ENCODE measurements around the gene RPS21.

The RPS21 gene

GRCh38 chr20:62359491-62360121 lies 27.3 kb upstream of the RPS21 start:
- no peak for DNase-seq (ENCODE audit: low spot score)
- TF ChIP-seq, protein P1, sequence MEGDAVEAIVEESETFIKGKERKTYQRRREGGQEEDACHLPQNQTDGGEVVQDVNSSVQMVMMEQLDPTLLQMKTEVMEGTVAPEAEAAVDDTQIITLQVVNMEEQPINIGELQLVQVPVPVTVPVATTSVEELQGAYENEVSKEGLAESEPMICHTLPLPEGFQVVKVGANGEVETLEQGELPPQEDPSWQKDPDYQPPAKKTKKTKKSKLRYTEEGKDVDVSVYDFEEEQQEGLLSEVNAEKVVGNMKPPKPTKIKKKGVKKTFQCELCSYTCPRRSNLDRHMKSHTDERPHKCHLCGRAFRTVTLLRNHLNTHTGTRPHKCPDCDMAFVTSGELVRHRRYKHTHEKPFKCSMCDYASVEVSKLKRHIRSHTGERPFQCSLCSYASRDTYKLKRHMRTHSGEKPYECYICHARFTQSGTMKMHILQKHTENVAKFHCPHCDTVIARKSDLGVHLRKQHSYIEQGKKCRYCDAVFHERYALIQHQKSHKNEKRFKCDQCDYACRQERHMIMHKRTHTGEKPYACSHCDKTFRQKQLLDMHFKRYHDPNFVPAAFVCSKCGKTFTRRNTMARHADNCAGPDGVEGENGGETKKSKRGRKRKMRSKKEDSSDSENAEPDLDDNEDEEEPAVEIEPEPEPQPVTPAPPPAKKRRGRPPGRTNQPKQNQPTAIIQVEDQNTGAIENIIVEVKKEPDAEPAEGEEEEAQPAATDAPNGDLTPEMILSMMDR (IDR thresholded peaks at IDR 0.05; ENCODE audit: extremely low read depth, missing control alignments), result no peak

DNA sequence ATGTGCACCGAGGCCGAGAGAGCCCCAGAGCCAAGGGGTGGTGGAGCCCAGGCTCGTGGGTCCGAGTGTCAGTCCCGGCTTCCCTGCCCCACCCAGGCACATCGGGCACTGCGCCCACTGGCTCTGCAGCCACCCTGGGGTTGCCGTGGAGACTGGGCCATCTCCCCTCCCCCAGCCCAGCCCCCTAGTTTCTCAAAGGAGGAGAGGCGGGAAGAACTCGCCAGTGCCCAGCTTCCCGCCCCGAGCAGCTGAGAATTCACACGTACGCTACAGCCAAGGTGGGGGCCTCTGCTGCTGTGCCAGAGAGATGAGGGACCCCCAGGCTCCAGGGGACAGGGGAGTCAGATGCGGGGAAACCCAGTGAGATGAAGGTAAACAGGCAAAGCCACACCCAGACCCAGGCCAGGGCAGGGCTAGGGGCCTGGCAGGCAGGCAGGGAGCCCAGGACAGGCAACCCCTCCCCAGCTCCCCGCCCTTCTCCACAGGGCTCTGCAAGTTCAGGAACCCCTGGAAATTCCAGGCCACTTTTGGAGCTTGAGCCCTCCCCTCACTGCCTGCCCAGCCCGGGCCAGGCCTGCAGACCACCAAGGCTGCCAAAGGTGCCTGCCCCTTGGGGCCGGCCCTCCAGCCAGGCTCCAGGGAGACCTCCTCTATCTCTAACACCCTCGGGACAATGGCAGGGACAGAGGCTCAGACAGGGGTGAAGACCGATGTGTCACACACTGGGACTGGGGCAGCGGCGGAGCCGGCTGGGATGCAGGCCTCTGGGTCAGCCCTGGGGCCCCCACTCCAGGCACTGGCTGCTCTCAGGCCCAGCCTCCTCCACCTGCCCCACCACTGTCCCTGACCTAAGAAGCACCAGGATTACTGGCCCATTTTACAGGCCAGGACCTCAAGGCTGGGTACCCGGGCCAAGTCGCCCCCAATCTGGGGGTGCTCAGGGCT lies 25.8 kb upstream of the RPS21 start:
- DNase-seq (ENCODE audit: low spot score), result no peak
- TF ChIP-seq, protein P1 (IDR thresholded peaks at IDR 0.05; ENCODE audit: extremely low read depth, missing control alignments), result no peak

GRCh38 chr20:62361799-62362589 lies 24.9 kb upstream of the RPS21 start:
- TF ChIP-seq, protein P1 (IDR thresholded peaks at IDR 0.05; ENCODE audit: extremely low read depth, missing control alignments), result no peak
- DNase-seq (ENCODE audit: low spot score), result no peak

- no peak for DNase-seq (ENCODE audit: low spot score)
- TF ChIP-seq, protein P1 (IDR thresholded peaks at IDR 0.05; ENCODE audit: extremely low read depth, missing control alignments), result no peak
These were observed 24.3 kb upstream of the RPS21 start for GRCh38 chr20:62362590-62362940.

- no peak for DNase-seq (ENCODE audit: low spot score)
- TF ChIP-seq, protein P1 (IDR thresholded peaks at IDR 0.05; ENCODE audit: extremely low read depth, missing control alignments), result no peak
These were observed 23.6 kb upstream of the RPS21 start for GRCh38 chr20:62362991-62363919.

GRCh38 chr20:62363920-62364851 lies 22.7 kb upstream of the RPS21 start:
- no peak for DNase-seq (ENCODE audit: low spot score)
- TF ChIP-seq, protein P1 (IDR thresholded peaks at IDR 0.05; ENCODE audit: extremely low read depth, missing control alignments), result no peak

Data from GM20000 (cell line).